Stimulated activated CD4-positive, alpha-beta T cell treated with anti-CD3 and anti-CD28 coated beads, TNF-alpha, amount 100 ng/mL, for 4 hours (primary cell): ENCODE data around the gene FIGNL1.

Source experiments
- DNase-seq, 3 experiments: peaks; one replicate each; pipeline ENCODE4 v3.0.0-alpha.2; 2020; ENCODE audit warnings: low read depth in 3 of 3

Gene FIGNL1

GRCh38 chr7:50397320-50397970 lies 52.7 kb downstream of the FIGNL1 start:
- no peak for DNase-seq

GRCh38 chr7:50396856-50397255 lies 53.3 kb downstream of the FIGNL1 start:
- no peak for DNase-seq

- no peak for DNase-seq
These were observed 55.8 kb downstream of the FIGNL1 start for GRCh38 chr7:50394315-50394714.
